ENCODE data around the gene CSNK1E. TPM values are rescaled to one million over a fixed set of nuclear protein-coding genes. Genes with fewer than 3 reads are reported as not detected.
A peak's percentile ranks its signal among the peaks of the same experiment; 100 is the strongest.

The CSNK1E gene
- total and polyA plus RNA-seq, 2 of the 4 experiments (the other 2 are of a cell fraction) = 116 to 276 TPM

DNA sequence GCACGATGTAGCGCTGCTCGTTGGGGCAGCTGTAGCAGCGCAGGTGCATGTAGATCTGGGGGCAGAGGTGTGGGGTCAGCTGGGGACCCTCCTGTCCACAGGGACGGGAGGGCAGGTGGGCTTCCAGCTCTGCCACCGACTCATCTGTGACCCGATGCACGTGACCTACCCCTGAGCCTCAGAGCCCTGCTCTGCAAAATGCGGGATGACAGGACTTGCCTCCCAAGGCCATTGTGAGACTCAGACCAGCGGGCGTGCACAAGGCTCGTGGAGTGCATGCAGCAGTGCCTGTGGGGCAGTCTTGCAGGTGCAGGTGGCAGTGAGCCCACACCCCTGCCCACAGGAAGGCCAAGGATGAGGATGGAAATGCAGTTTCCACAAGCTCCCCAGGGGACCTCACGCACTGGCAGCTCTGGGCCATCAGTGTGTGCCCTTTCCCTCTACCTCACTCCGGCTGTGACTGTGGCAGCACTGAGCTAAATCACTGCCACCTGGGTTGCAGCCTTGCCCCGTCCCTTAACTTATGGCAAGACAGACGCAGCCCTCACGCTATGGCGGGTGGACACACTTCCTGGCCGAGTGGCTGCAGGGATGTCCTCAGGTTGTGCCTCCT lies 71.1 kb downstream of the CSNK1E start:
- no peak overlapping the region for H2BK5ac ChIP-seq (ENCODE audit: low read depth, low read length, poor library complexity, severe bottlenecking)
- H4K20me1 ChIP-seq (ENCODE audit: insufficient read depth, low read length) = peaks cover 41% of the 10 kb centered on the region
- 94% methylated on average over 12 of the region's 19 CpGs; no CpG with 5 or more reads in 1 of the 2 experiments for WGBS, 2 experiments (ENCODE audit: extremely low coverage in 2 of 2, insufficient read length in 1 of 2)
- no peaks in the 10 kb centered on the region for H3K27me3 ChIP-seq (ENCODE audit: control insufficient read depth, insufficient read depth, low read length)
- no peak overlapping the region for H3K14ac ChIP-seq (replicated peaks; ENCODE audit: low read depth, low read length)
- no peak overlapping the region for H4K8ac ChIP-seq (ENCODE audit: low read depth in 2 of 2, low read length in 2 of 2)
- H3K4me3 ChIP-seq (ENCODE audit: insufficient read depth, low read depth, low read length) = no peak overlapping the region
- intact Hi-C loops (cut with micrococcal nuclease) (no loop called here), dilution Hi-C loops (cut with HindIII; ENCODE audit: low sequenced_read_pairs, unreplicated experiment) (no loop called here), in situ Hi-C loops (cut with MboI; ENCODE audit: low sequenced_read_pairs) (no loop called here)
- H2AFZ ChIP-seq (replicated peaks; ENCODE audit: low read length, poor library complexity) = no peak overlapping the region
- H3K9me1 ChIP-seq (ENCODE audit: insufficient read depth, low read length) = peaks cover 20% of the 10 kb centered on the region
- peaks cover 34% of the 10 kb centered on the region for H3K36me3 ChIP-seq (ENCODE audit: control insufficient read depth, insufficient read depth, low read length)
- no TSS peak for BruUV-seq (replicated peaks)
- H3K27ac ChIP-seq (ENCODE audit: insufficient read depth, low read length) = no peak overlapping the region
- no peak overlapping the region for H3K9ac ChIP-seq (ENCODE audit: low read depth, low read length)
- TF ChIP-seq NFE2L2 (IDR thresholded peaks at IDR 0.05; ENCODE audit: low read depth, low read length) (no peak), SMC3 (IDR thresholded peaks at IDR 0.05; ENCODE audit: low read depth, low read length) (no peak), BHLHE40 (IDR thresholded peaks at IDR 0.05; ENCODE audit: low read depth, low read length) (no peak), MAFK (IDR thresholded peaks at IDR 0.05; ENCODE audit: low read depth, low read length) (no peak), CEBPB (IDR thresholded peaks at IDR 0.05; ENCODE audit: low read depth, low read length) (no peak), POLR2A (IDR thresholded peaks at IDR 0.05; ENCODE audit: low read depth, low read length) (no peak), MXI1 (IDR thresholded peaks at IDR 0.05; ENCODE audit: borderline replicate concordance, low read depth, low read length) (no peak), MAZ (IDR thresholded peaks at IDR 0.05; ENCODE audit: borderline replicate concordance, low read depth, low read length) (no peak), RCOR1 (IDR thresholded peaks at IDR 0.05; ENCODE audit: insufficient replicate concordance, low read length) (no peak), FOS (IDR thresholded peaks at IDR 0.05; ENCODE audit: low read depth, low read length) (no peak)
- TF ChIP-seq, protein P1, sequence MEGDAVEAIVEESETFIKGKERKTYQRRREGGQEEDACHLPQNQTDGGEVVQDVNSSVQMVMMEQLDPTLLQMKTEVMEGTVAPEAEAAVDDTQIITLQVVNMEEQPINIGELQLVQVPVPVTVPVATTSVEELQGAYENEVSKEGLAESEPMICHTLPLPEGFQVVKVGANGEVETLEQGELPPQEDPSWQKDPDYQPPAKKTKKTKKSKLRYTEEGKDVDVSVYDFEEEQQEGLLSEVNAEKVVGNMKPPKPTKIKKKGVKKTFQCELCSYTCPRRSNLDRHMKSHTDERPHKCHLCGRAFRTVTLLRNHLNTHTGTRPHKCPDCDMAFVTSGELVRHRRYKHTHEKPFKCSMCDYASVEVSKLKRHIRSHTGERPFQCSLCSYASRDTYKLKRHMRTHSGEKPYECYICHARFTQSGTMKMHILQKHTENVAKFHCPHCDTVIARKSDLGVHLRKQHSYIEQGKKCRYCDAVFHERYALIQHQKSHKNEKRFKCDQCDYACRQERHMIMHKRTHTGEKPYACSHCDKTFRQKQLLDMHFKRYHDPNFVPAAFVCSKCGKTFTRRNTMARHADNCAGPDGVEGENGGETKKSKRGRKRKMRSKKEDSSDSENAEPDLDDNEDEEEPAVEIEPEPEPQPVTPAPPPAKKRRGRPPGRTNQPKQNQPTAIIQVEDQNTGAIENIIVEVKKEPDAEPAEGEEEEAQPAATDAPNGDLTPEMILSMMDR (conservative IDR thresholded peaks at IDR 0.05; ENCODE audit: low read depth, low read length) = no peak
- TF ChIP-seq, protein P2, sequence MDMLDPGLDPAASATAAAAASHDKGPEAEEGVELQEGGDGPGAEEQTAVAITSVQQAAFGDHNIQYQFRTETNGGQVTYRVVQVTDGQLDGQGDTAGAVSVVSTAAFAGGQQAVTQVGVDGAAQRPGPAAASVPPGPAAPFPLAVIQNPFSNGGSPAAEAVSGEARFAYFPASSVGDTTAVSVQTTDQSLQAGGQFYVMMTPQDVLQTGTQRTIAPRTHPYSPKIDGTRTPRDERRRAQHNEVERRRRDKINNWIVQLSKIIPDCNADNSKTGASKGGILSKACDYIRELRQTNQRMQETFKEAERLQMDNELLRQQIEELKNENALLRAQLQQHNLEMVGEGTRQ (IDR thresholded peaks at IDR 0.05; ENCODE audit: low read depth, low read length) = no peak
- TF ChIP-seq, protein P3, sequence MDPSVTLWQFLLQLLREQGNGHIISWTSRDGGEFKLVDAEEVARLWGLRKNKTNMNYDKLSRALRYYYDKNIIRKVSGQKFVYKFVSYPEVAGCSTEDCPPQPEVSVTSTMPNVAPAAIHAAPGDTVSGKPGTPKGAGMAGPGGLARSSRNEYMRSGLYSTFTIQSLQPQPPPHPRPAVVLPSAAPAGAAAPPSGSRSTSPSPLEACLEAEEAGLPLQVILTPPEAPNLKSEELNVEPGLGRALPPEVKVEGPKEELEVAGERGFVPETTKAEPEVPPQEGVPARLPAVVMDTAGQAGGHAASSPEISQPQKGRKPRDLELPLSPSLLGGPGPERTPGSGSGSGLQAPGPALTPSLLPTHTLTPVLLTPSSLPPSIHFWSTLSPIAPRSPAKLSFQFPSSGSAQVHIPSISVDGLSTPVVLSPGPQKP (IDR thresholded peaks at IDR 0.05; ENCODE audit: borderline replicate concordance, low read depth, low read length) = no peak
- ChIA-PET POLR2A (ENCODE audit: unreplicated experiment) (no interaction called here), CTCF (interaction anchor here (0.6 kb wide), 1 partner anchor 46 kb away, joined by 4 read pairs; no protein-coding TSS in a partner anchor)
- H2AK5ac ChIP-seq (ENCODE audit: low read depth, low read length) = no peak overlapping the region
- peaks cover 19% of the 10 kb centered on the region for H3K4me1 ChIP-seq (ENCODE audit: control insufficient read depth, insufficient read depth, low read length)
- no peak overlapping the region for H3K18ac ChIP-seq (ENCODE audit: low read depth, low read length)
- DNase-seq (no peak), ATAC-seq (ENCODE audit: low read depth) (no peak)
- H2BK120ac ChIP-seq (ENCODE audit: low read depth, low read length) = no peak overlapping the region
- no peak overlapping the region for H3K23ac ChIP-seq (ENCODE audit: low read depth, low read length)
- H3K4ac ChIP-seq (ENCODE audit: low read depth, low read length) = no peak overlapping the region
- H4K5ac ChIP-seq (ENCODE audit: low read depth, low read length) = no peak overlapping the region
- H2AK9ac ChIP-seq (replicated peaks; ENCODE audit: low read depth, low read length, poor library complexity) = peak overlapping the region; percentile 9
- H4K91ac ChIP-seq (ENCODE audit: insufficient read depth, low read depth, low read length) = no peak overlapping the region
- H3K4me2 ChIP-seq (ENCODE audit: low read depth, low read length) = no peak overlapping the region
- no peak overlapping the region for H2BK15ac ChIP-seq (ENCODE audit: low read depth, low read length)
- H3K9me3 ChIP-seq (ENCODE audit: control insufficient read depth, insufficient read depth, low read length) = 0 out of 2 replicates have a peak, but pooled peaks cover 3% of the 10 kb centered on the region
- no peak overlapping the region for H2BK20ac ChIP-seq (ENCODE audit: low read depth, low read length)
- H3K56ac ChIP-seq (ENCODE audit: extremely low read depth, insufficient read depth, low read length) = no peak overlapping the region
- peaks cover 30 to 84% of the 10 kb centered on the region in 2 experiments for H3K79me1 ChIP-seq (ENCODE audit: low read depth in 1 of 2, low read length in 2 of 2)

All from IMR-90 (cell line).